ENCODE measurements around the gene DLGAP1. TPM values are rescaled to one million over a fixed set of nuclear protein-coding genes. Genes with fewer than 3 reads are reported as not detected.

The DLGAP1 gene
- total and polyA plus RNA-seq, 2 of the 13 experiments (the other 11 are each of a cell fraction or from before 2014, with no cell fraction given): 0.01 TPM; not detected in 1

- TF ChIP-seq IRX3 (CRISPR knock-in tag; IDR thresholded peaks at IDR 0.05; ENCODE audit: borderline replicate concordance, low read depth) (no peak), RNF2 (conservative IDR thresholded peaks at IDR 0.05; ENCODE audit: low read depth) (no peak; the same call in 1 of the 2 replicates), FUBP1 (CRISPR knock-in tag; IDR thresholded peaks at IDR 0.05; ENCODE audit: borderline replicate concordance) (peak; percentile 22; the same call in 1 of the 2 replicates), DMAP1 (CRISPR knock-in tag; IDR thresholded peaks at IDR 0.05) (peak; percentile 84), NCOA2 (CRISPR knock-in tag; IDR thresholded peaks at IDR 0.05) (peak; percentile 79), NFATC3 (CRISPR knock-in tag; IDR thresholded peaks at IDR 0.05) (no peak), THRA (CRISPR knock-in tag; IDR thresholded peaks at IDR 0.05; ENCODE audit: borderline replicate concordance) (peak; percentile 93), ZNF232 (CRISPR knock-in tag; IDR thresholded peaks at IDR 0.05; ENCODE audit: borderline replicate concordance) (peak; percentile 71; the same call in 1 of the 2 replicates), PTBP1 (IDR thresholded peaks at IDR 0.05; ENCODE audit: low read depth, low read length, poor library complexity, severe bottlenecking) (no peak), SMYD3 (CRISPR knock-in tag; IDR thresholded peaks at IDR 0.05) (peak; percentile 19; the same call in 1 of the 2 replicates), KLF15 (CRISPR knock-in tag; IDR thresholded peaks at IDR 0.05; ENCODE audit: borderline replicate concordance) (no peak), HOMEZ (CRISPR knock-in tag; IDR thresholded peaks at IDR 0.05; ENCODE audit: low read depth) (peak; percentile 68; the same call in 1 of the 2 replicates), FOXM1 (CRISPR knock-in tag; IDR thresholded peaks at IDR 0.05) (no peak), NFE2 (CRISPR knock-in tag; IDR thresholded peaks at IDR 0.05) (peak; percentile 73), ZBTB20 (CRISPR knock-in tag; IDR thresholded peaks at IDR 0.05; ENCODE audit: borderline replicate concordance, low read depth) (peak; percentile 86; the same call in 1 of the 2 replicates), RXRA (CRISPR knock-in tag; IDR thresholded peaks at IDR 0.05) (peak; percentile 100), CSRNP2 (CRISPR knock-in tag; conservative IDR thresholded peaks at IDR 0.05; ENCODE audit: low read depth) (no peak)
- TF ChIP-seq, protein P1, sequence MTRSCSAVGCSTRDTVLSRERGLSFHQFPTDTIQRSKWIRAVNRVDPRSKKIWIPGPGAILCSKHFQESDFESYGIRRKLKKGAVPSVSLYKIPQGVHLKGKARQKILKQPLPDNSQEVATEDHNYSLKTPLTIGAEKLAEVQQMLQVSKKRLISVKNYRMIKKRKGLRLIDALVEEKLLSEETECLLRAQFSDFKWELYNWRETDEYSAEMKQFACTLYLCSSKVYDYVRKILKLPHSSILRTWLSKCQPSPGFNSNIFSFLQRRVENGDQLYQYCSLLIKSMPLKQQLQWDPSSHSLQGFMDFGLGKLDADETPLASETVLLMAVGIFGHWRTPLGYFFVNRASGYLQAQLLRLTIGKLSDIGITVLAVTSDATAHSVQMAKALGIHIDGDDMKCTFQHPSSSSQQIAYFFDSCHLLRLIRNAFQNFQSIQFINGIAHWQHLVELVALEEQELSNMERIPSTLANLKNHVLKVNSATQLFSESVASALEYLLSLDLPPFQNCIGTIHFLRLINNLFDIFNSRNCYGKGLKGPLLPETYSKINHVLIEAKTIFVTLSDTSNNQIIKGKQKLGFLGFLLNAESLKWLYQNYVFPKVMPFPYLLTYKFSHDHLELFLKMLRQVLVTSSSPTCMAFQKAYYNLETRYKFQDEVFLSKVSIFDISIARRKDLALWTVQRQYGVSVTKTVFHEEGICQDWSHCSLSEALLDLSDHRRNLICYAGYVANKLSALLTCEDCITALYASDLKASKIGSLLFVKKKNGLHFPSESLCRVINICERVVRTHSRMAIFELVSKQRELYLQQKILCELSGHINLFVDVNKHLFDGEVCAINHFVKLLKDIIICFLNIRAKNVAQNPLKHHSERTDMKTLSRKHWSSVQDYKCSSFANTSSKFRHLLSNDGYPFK (CRISPR knock-in tag; IDR thresholded peaks at IDR 0.05; ENCODE audit: borderline replicate concordance): peak; percentile 67; the same call in 1 of the 2 replicates
Observed at GRCh38 chr18:3623769-3624545, 831.1 kb downstream of the DLGAP1 start (continued).

All from HepG2 (cell line).